HEK293 (cell line): ENCODE results near the gene CCNY.

Source experiments
- CTCF ChIA-PET: fragments of 350-600 bp; formaldehyde crosslinking; extraction: SDS; loops from one replicate; lab custom pipeline; 2021; ENCODE audit warnings: antibody characterized with exemption; lab: Yijun Ruan, JAX
- POLR2A ChIA-PET: fragments of 300-600 bp; formaldehyde crosslinking; extraction: SDS; loops from one replicate; lab custom pipeline; 2020; ENCODE audit warnings: antibody characterized with exemption, inconsistent platforms; lab: Yijun Ruan, JAX
- H3K27ac ChIP-seq: fragments of 200-500 bp; sonication (Bioruptor generic); 2 replicates; pipeline ENCODE4 v1.5.1; 2014; ENCODE audit warnings: low read depth, low read length, control low read depth, inconsistent platforms; ENCODE audit errors: extremely low read depth
- H3K36me3 ChIP-seq, 2 experiments: fragments of 200-500 bp in 1 of 2; sonication (Bioruptor generic) in 1 of 2; 1 replicate in 1 of 2; 2 replicates in 1 of 2; pipeline ENCODE4 v1.5.1; 2014 to 2017; ENCODE audit warnings: inconsistent platforms in 2 of 2, low read length in 2 of 2; ENCODE audit not compliant: control insufficient read depth in 2 of 2, insufficient read depth in 1 of 2
- H3K4me1 ChIP-seq: fragments of 200-500 bp; sonication (Bioruptor generic); 2 replicates; pipeline ENCODE4 v1.5.1; 2014; ENCODE audit warnings: mild to moderate bottlenecking, low read length, inconsistent platforms; ENCODE audit not compliant: control insufficient read depth, insufficient read depth
- H3K4me3 ChIP-seq: 2 replicates; pipeline ENCODE4 v1.5.1; 2011; ENCODE audit warnings: low read depth, mild to moderate bottlenecking, control low read depth, low read length, moderate library complexity
- H3K9me3 ChIP-seq: fragments of 200-500 bp; sonication (Bioruptor generic); 2 replicates; pipeline ENCODE4 v1.5.1; 2014; ENCODE audit warnings: low read depth, low read length, inconsistent platforms; ENCODE audit not compliant: control insufficient read depth, insufficient read depth
- FEZF1 ChIP-seq: fragments of 450-650 bp; formaldehyde crosslinking; IDR thresholded peaks from 2 replicates; pipeline ENCODE4 v1.5.1; 2016; ENCODE audit warnings: missing biosample characterization, missing genetic modification characterization
- HOXC10 ChIP-seq: sonication (generic); formaldehyde crosslinking; IDR thresholded peaks from 2 replicates; pipeline ENCODE4 v1.8.1; 2023; ENCODE audit warnings: mild to moderate bottlenecking, missing genetic modification reagents
- PRDM1 ChIP-seq: fragments of 450-650 bp; formaldehyde crosslinking; IDR thresholded peaks from 2 replicates; pipeline ENCODE4; 2016; ENCODE audit warnings: missing biosample characterization, missing genetic modification characterization
- SCRT1 ChIP-seq: fragments of 450-650 bp; formaldehyde crosslinking; IDR thresholded peaks from 2 replicates; pipeline ENCODE4 v1.5.1; 2016; ENCODE audit warnings: missing biosample characterization, missing genetic modification characterization, borderline replicate concordance
- TCF7L2 ChIP-seq: IDR thresholded peaks from 2 replicates; pipeline ENCODE4 v1.6.1; 2011; ENCODE audit warnings: low read depth, mild to moderate bottlenecking, inconsistent platforms, low read length, moderate library complexity, borderline replicate concordance
- ZBTB1 ChIP-seq: fragments of 450-650 bp; formaldehyde crosslinking; IDR thresholded peaks from 2 replicates; pipeline ENCODE4 v1.5.1; 2016; ENCODE audit warnings: missing biosample characterization, missing genetic modification characterization
- ZBTB48 ChIP-seq: fragments of 450-650 bp; formaldehyde crosslinking; IDR thresholded peaks from 2 replicates; pipeline ENCODE4 v1.5.1; 2016; ENCODE audit warnings: missing biosample characterization, missing genetic modification characterization
- ZBTB7A ChIP-seq: fragments of 450-650 bp; formaldehyde crosslinking; IDR thresholded peaks from 2 replicates; pipeline ENCODE4 v1.5.1; 2016; ENCODE audit warnings: low read depth, missing biosample characterization, missing genetic modification characterization
- ZFHX2 ChIP-seq: fragments of 450-650 bp; formaldehyde crosslinking; conservative IDR thresholded peaks from 2 replicates; pipeline ENCODE4 v1.5.1; 2016; ENCODE audit warnings: missing biosample characterization, missing genetic modification characterization
- ZFP37 ChIP-seq: fragments of 450-650 bp; formaldehyde crosslinking; IDR thresholded peaks from 2 replicates; pipeline ENCODE4 v1.5.1; 2016; ENCODE audit warnings: missing biosample characterization, missing genetic modification characterization
- ZNF23 ChIP-seq: fragments of 450-650 bp; formaldehyde crosslinking; IDR thresholded peaks from 2 replicates; pipeline ENCODE4 v1.5.1; 2016; ENCODE audit warnings: missing biosample characterization, missing genetic modification characterization, borderline replicate concordance
- ZNF473 ChIP-seq: fragments of 450-650 bp; formaldehyde crosslinking; IDR thresholded peaks from 2 replicates; pipeline ENCODE4 v1.5.1; 2017; ENCODE audit warnings: missing biosample characterization, missing genetic modification characterization
- ZNF501 ChIP-seq: fragments of 450-650 bp; formaldehyde crosslinking; IDR thresholded peaks from 2 replicates; pipeline ENCODE4 v1.5.1; 2016; ENCODE audit warnings: missing biosample characterization, missing genetic modification characterization
- ZNF548 ChIP-seq: fragments of 450-650 bp; formaldehyde crosslinking; IDR thresholded peaks from 2 replicates; pipeline ENCODE4 v1.5.1; 2016; ENCODE audit warnings: missing biosample characterization, missing genetic modification characterization
- ZNF585B ChIP-seq: fragments of 450-650 bp; formaldehyde crosslinking; IDR thresholded peaks from 2 replicates; pipeline ENCODE4 v1.5.1; 2016; ENCODE audit warnings: missing biosample characterization, missing genetic modification characterization
- ZNF670 ChIP-seq: fragments of 450-650 bp; formaldehyde crosslinking; IDR thresholded peaks from 2 replicates; pipeline ENCODE4 v1.5.1; 2016; ENCODE audit warnings: missing biosample characterization, missing genetic modification characterization, low read depth
- ZNF792 ChIP-seq: fragments of 450-650 bp; formaldehyde crosslinking; IDR thresholded peaks from 2 replicates; pipeline ENCODE4 v1.5.1; 2016; ENCODE audit warnings: missing biosample characterization, missing genetic modification characterization
- ZSCAN23 ChIP-seq: fragments of 450-650 bp; formaldehyde crosslinking; IDR thresholded peaks from 2 replicates; pipeline ENCODE4 v1.5.1; 2016; ENCODE audit warnings: missing biosample characterization, missing genetic modification characterization
- TF ChIP-seq, protein P1 (sequence below): fragments of 450-650 bp; formaldehyde crosslinking; IDR thresholded peaks from 2 replicates; pipeline ENCODE4 v1.5.1; 2016; ENCODE audit warnings: missing biosample characterization, missing genetic modification characterization
- TF ChIP-seq, protein P2 (sequence below): fragments of 450-650 bp; IDR thresholded peaks from 2 replicates; pipeline ENCODE4 v1.5.1; 2018; ENCODE audit warnings: missing biosample characterization, mild to moderate bottlenecking, missing genetic modification characterization

The CCNY gene

DNA sequence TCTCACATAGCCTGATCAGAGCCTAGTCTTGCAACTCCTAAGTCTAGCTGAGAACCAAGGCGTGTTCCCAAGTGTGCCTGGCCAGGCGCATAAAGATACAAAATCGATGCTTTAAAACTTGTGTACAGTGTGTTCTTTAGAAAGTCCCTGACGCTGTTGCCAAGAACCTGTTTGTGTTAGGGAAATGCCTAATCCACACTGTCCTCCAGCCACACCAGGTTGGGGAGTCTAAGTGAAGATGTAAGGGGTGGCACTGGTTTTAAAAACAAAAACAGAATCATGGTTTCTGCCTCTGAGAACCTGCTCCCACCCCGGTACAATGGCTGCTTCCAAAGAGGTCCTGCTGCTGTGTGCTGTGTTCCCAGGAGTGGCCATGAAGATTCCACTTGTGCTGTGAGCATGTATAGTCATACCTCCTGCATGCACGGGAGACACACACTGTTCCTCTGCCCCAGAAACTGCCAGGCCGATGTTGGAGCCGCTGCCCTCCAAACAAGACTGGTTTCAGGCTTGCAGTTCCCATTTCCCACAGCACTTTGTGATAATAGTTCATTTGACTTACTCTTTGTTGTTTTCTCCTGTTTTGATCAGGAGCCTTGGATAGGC is 88.5 kb downstream of the CCNY start:
- POLR2A ChIA-PET = no interaction called here
- CTCF ChIA-PET = interaction anchor here (1.0 kb wide), 1 partner anchor 138 kb away, joined by 3 read pairs; no protein-coding TSS in a partner anchor
- Histone ChIP-seq H3K4me3 (no peak overlapping the region), H3K4me1 (peaks cover 7% of the 10 kb centered on the region), H3K27ac (no peak overlapping the region), H3K36me3 (no peaks in the 10 kb centered on the region), H3K9me3 (no peaks in the 10 kb centered on the region)
- TF ChIP-seq, protein P1, sequence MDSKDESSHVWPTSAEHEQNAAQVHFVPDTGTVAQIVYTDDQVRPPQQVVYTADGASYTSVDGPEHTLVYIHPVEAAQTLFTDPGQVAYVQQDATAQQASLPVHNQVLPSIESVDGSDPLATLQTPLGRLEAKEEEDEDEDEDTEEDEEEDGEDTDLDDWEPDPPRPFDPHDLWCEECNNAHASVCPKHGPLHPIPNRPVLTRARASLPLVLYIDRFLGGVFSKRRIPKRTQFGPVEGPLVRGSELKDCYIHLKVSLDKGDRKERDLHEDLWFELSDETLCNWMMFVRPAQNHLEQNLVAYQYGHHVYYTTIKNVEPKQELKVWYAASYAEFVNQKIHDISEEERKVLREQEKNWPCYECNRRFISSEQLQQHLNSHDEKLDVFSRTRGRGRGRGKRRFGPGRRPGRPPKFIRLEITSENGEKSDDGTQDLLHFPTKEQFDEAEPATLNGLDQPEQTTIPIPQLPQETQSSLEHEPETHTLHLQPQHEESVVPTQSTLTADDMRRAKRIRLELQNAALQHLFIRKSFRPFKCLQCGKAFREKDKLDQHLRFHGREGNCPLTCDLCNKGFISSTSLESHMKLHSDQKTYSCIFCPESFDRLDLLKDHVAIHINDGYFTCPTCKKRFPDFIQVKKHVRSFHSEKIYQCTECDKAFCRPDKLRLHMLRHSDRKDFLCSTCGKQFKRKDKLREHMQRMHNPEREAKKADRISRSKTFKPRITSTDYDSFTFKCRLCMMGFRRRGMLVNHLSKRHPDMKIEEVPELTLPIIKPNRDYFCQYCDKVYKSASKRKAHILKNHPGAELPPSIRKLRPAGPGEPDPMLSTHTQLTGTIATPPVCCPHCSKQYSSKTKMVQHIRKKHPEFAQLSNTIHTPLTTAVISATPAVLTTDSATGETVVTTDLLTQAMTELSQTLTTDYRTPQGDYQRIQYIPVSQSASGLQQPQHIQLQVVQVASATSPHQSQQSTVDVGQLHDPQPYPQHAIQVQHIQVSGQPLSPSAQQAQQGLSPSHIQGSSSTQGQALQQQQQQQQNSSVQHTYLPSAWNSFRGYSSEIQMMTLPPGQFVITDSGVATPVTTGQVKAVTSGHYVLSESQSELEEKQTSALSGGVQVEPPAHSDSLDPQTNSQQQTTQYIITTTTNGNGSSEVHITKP (tag by site-specific recombination) = peak; percentile 91
- no peak for TF ChIP-seq ZNF670 (tag by site-specific recombination)

- CTCF ChIA-PET = no interaction called here
These were observed 89.3 kb downstream of the CCNY start for GRCh38 chr10:35425595-35425994.

GRCh38 chr10:35426657-35427056 is 90.3 kb downstream of the CCNY start:
- Histone ChIP-seq H3K27ac (no peak overlapping the region), H3K4me1 (peaks cover 10% of the 10 kb centered on the region), H3K36me3 (no peaks in the 10 kb centered on the region), H3K4me3 (no peak overlapping the region), H3K9me3 (no peaks in the 10 kb centered on the region)
- TF ChIP-seq ZSCAN23 (tag by site-specific recombination) (no peak), FEZF1 (tag by site-specific recombination) (no peak), ZBTB1 (tag by site-specific recombination) (no peak)
- TF ChIP-seq, protein P2, sequence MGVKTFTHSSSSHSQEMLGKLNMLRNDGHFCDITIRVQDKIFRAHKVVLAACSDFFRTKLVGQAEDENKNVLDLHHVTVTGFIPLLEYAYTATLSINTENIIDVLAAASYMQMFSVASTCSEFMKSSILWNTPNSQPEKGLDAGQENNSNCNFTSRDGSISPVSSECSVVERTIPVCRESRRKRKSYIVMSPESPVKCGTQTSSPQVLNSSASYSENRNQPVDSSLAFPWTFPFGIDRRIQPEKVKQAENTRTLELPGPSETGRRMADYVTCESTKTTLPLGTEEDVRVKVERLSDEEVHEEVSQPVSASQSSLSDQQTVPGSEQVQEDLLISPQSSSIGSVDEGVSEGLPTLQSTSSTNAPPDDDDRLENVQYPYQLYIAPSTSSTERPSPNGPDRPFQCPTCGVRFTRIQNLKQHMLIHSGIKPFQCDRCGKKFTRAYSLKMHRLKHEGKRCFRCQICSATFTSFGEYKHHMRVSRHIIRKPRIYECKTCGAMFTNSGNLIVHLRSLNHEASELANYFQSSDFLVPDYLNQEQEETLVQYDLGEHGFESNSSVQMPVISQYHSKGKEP (tag by site-specific recombination) = no peak
- CTCF ChIA-PET = no interaction called here
- POLR2A ChIA-PET = no interaction called here

More at GRCh38 chr10:35425595-35425994, 89.3 kb downstream of the CCNY start:
- TF ChIP-seq TCF7L2 (no peak), HOXC10 (CRISPR knock-in tag) (no peak), ZBTB48 (tag by site-specific recombination) (no peak), ZNF501 (no peak), ZBTB7A (tag by site-specific recombination) (no peak)
- no peaks in the 10 kb centered on the region for H3K36me3 ChIP-seq
- no peak overlapping the region for H3K27ac ChIP-seq
- H3K4me3 ChIP-seq = no peak overlapping the region
- no peaks in the 10 kb centered on the region for H3K9me3 ChIP-seq
- POLR2A ChIA-PET = no interaction called here
- peaks cover 6% of the 10 kb centered on the region for H3K4me1 ChIP-seq

DNA sequence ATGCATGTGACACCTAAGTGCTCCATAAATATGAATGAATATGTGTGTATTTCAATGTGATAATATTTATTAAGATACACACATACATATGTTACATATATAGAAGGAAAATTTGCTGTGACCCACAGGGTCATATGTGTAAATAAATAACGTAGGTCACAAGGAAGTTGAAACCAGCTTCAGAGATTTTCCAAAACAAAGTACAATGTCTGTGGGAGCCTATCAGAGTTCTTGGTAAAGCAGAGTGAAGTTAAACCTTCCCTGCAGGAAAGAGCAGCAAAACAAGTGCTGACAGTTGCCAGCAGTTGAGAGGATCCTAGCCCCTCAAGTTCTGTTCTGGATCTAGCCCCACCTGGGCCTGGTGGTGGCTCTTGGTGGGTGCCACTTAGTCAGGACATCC is 91.2 kb downstream of the CCNY start:
- H3K4me1 ChIP-seq = peaks cover 12% of the 10 kb centered on the region
- H3K27ac ChIP-seq = no peak overlapping the region
- ChIA-PET POLR2A (no interaction called here), CTCF (no interaction called here)
- no peaks in the 10 kb centered on the region for H3K9me3 ChIP-seq
- no peak overlapping the region for H3K4me3 ChIP-seq
- no peaks in the 10 kb centered on the region for H3K36me3 ChIP-seq
- TF ChIP-seq SCRT1 (no peak), ZNF548 (no peak), ZNF473 (no peak), ZNF23 (tag by site-specific recombination) (no peak), ZNF585B (tag by site-specific recombination) (no peak), PRDM1 (tag by site-specific recombination) (no peak), ZNF792 (no peak), ZFHX2 (tag by site-specific recombination) (no peak), ZFP37 (tag by site-specific recombination) (no peak)
